Left lobe of liver (tissue), 2 donors: Measurements from ENCODE around the gene FABP3. TPM values are rescaled to one million over a fixed set of nuclear protein-coding genes. Genes with fewer than 3 reads are reported as not detected.
A peak's percentile ranks its signal among the peaks of the same experiment; 100 is the strongest.

Experiments used
- ATAC-seq: fragments of 200-7000 bp; cut with Tn5 transposase; one replicate; pipeline ENCODE4 v1.9.1; 2020; ENCODE audit warnings: mild to moderate bottlenecking, moderate library complexity
- DNase-seq: peaks from one replicate; pipeline ENCODE4 v3.0.0-alpha.2; 2020; ENCODE audit warnings: low spot score
- total RNA-seq: library from RNA; stranded (reverse); gene quantifications from one replicate; pipeline ENCODE4 v1.2.1, GENCODE V29; 2021
- donor health status: DM: no; HTN: no; CAD: no; lungs with moderate emphysema.
- donor health status: DM: no; HTN: yes; CAD: no.

FABP3 gene
- total RNA-seq, 1 donor from 2014 or later: 3.0 TPM

DNA sequence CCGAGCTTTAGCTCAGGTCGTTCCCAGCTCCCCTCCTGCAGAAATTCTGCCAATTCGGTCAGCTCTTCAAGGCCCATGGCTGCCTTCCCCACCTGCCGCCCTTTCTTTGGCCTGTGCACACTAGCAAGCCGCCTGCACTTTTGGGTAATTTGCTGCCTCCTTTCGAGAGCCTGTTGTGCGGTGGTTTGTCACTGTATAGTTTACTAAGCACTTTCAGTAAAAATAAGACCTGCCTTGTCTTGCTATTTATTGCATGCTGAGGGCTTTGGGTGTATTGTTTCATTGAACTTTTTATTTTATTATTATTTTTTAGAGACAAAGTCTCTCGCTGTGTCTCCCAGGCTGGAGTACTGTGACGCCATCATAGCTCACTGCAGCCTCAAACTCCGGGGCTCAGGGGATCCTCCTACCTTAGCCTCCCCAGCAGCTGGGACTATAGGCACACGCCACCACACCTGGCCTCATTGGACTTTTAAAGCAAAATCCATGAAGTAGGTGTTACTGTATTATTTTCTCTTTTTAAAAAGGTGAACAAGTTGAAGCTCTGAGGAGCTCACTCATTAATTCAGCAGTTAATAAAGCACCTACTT, 1.1 kb upstream of the FABP3 start:
- ATAC-seq (no peak), DNase-seq (no peak)

DNA sequence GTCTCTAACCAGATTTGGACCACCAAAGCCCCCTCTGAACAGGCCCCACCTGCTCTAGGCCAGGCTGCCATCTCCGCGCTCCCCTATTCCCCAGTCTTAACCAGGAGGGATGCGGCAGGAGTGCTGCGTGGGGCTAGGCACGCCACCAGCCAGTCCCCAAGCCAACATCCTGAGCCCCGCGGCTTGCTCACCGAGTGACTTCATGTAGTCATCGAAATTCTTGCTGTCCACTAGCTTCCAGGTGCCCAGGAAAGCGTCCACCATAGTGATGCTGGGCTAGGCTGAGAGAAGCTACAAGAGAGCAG, 173 bp downstream of the FABP3 start:
- ATAC-seq: no peak
- no peak for DNase-seq

DNA sequence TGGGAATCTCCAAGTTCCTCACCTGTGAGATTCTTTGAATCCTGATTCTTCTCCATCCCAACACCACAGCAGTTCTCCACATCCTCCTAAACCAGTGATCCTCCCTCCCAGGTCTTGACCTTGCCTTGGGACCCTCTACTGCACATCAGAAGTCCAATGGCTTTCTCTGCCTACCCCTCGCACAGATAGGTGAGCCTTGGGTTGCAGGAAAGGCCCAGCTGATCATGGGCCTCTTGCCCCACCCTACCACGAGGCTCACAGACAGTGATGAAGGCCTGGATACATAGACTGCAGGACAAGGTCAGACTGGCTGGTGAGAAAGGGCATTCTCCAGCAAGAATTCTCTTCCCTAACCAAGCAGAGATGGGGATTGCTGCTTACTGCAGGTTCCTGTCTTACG, 825 bp downstream of the FABP3 start:
- ATAC-seq (no peak), DNase-seq (no peak)

DNA sequence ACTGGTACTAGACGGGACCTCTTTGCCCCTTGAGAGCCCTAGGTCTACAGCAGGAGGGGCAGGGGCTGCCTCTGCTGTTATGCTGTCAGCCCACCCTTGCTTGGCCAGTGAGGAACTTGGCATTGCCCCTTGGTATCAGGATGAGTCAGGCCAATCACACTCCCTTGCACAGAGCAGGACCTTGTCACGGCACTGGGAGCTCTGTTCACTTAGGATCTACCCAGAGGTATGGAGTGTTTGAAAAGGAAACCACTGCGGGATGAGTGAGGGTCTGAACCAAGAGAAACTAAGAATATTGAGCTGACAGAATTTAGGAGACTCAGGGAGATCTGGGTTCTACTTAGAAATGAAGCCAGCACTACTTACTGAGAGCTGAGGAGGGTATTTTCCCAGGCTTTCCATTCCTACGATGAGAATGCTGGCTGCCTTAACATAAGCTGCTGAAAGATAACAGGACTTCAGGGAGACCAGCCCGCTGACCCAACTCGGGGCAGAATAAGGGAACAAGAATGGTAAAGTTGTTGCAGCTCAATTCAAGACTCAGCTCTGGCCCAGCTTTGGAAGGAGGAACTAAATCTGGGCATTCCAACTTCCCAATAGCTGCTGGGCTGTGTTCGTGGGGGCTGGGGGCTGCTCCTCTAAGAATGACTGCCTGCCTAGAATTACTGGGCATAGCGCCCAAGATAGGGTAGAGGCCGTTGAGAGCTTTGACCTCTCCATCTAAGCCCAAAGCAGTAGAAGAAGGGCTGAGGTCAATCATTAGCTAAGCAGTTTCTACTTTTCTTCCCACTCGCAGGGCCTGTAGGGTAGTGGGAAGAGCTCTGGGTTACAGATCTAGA, 1.5 kb downstream of the FABP3 start:
- ATAC-seq (peak; percentile 44), DNase-seq (no peak)

DNA sequence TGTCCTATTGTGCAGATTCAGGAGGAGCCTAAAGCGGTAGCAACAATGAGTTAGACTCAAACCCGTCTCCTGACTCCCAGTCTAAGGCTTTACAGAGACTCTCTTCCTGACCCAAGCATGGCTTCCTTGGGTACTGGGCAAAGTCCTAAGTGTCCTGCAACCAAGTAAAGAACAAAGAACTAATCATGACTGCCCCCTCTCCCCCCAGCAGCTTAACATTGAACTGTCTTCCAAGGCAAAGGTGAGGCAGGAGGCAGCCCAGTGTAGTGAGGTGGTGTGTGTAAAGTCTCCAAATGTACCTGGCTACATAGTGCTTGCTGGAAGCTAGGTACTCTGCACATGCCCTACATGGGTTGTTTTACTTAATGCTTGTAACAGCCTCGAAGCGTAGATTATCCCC, 2.3 kb downstream of the FABP3 start:
- DNase-seq (no peak), ATAC-seq (no peak)

DNA sequence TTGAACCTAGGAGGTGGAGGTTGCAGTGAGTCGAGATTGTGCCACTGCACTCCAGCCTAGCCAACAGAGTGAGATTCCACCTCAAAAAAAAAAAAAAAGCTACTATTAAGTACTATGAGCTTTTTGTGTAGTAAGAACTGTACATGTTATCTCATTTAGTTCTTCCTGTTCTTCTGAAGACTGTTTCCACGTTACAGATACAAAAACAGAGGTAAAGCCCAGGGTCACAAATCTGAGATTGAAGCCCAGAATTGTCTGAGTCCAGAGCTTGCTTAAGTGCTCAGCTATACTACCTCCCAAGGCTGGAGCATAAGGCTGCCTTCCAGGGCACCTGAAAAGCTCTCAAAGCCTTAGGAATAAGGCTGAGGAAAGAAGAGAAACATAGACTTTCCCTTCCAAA, 2.9 kb downstream of the FABP3 start:
- DNase-seq (no peak), ATAC-seq (no peak)

DNA sequence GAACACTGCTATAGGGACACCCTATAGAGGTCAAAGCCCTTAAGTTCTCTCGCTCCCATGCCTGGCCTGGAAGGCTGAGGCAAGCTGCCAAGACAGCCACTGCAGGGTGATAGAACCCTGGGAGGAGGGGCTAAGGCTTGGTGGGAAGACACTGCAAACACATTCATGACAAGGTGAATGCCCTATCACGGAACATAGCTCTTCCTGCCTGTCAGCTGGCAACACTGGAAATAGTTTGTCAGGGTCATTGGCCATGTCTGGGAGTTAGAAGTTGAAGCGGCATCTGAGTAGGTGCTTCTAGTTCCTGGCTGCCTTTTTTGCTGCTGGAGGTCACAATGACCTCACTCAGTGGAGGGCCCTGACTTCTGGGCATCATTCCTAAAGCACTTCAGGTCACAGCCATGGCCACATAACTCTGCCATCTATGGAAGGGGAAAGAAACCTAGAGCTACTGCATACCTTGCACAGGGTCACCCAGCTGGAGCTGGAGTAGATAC, 4.2 kb downstream of the FABP3 start:
- peak; percentile 25 for ATAC-seq
- DNase-seq: no peak

DNA sequence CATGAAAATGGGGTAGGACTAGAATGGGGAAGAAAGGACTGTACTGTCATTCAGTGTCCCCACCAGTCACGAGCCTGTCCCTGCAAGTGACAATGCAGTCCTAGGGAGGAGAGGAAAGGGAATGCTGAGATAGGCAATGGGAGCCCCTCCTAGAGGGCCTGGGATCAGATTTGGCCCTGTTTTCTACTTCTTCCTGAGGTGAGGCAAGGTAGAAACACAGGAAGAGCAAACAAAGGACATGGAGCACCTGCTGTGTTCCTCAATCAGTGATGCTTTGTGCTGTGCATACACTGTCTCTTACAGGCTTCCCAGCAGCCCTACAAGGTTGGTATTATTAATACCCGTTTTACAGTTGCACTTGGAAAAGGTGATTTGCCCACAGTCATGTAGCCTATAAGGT, 6.1 kb downstream of the FABP3 start:
- no peak for DNase-seq
- no peak for ATAC-seq

DNA sequence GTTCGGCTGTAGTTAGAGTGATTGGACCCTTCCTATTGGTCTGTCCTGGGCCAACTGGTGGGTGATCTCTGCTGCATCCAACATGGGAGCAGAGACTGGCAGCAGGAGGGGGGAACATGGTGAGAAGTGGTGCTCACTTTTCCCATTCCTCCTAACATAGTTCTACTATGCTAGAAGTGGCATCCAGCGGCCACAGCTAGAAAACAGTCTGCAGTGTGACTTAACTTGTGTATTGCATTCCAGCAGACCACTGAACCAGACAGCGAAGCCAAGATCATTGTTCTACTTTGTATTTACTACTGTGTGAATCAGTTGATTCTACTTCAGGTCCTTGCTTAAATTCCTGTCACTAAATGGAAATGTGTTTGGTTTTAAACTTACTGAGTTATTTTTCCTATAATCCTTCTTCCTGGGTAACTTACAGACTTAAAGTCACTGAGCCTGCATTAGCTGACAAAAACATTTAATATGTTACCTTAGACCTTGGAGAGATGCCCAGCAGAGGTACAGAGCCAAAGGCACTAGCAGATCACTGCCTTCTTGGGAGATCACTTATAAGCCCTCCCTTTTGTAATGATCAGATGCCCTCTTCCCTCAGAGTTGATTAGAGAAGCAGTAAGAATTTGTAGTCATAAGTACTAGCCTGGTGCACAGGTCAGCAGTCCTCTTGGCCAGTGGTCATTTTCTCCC, 8.2 kb downstream of the FABP3 start:
- ATAC-seq: peak; percentile 52
- no peak for DNase-seq

DNA sequence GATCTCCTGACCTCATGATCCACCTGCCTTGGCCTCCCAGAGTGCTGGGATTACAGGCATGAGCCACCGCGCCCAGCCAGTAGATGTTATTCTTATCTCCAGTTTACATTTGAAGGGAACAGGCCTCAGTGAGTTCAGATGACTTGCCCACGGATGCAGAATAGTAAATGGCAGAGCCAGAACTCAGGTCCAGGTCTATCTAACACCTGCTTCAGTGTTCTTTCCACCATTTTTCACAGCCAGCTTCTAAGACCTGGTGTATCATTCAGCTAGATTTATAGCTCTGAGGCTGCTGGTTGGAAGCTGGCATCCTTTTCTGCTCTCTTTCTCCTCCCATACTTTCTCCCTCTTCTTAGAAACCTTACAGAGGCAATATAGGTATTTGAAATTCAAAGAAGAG, 10.8 kb downstream of the FABP3 start:
- ATAC-seq: no peak
- DNase-seq: no peak

DNA sequence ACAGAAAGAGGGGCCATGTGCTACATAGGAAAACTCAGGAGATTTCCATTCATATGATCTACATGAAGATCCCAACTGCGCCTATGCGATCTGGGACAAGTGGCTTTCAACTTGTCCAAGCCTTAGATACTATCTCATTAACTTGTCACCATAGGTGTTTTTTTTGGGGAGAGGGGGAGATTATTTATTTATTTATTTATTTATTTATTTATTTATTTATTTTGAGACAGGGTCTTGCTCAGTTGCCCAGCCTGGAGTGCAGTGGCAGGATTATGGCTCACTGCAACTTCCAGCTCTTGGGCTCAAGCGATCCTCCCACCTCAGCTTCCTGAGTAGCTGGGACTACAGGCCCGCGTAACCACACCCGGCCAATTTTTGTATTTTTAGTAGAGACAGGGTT, 11.3 kb downstream of the FABP3 start:
- ATAC-seq (no peak), DNase-seq (no peak)

DNA sequence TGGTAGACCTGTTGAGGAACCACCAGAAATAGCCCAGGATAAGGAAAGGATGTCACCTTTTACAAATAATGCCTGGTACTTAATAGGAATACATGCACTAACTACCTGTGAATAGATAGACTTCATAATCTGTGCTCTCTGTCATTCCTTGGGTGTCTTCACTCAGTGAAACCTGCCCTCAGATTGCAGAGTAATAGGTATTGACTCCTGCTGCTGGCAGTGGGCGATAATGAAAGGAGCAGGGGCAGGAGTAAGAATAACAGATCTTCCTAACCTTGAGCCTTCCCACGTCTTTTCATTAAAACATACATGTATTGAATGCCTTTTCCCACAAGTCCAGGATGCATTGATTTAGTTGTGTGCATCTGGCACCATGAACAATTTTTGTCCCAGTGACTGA, 16.4 kb downstream of the FABP3 start:
- DNase-seq: no peak
- no peak for ATAC-seq

DNA sequence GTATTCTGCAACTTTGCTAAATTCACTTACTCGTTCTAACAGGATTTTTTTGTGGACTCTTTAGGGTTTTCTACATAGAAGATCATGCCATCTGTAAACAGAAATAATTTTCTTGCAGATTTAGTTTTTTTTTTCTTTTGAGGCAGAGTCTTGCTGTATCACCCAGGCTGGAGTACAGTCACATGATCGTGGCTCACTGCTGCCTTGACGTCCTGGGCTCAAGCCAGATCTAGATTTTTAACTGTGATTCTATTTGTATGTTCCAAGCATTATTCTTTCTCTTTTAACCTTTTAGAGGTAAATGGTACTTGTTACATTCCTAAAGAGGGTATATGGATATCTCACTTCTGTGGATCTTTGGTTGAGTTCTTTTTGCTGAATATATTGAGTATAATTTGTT, 18.6 kb downstream of the FABP3 start:
- ATAC-seq: no peak

DNA sequence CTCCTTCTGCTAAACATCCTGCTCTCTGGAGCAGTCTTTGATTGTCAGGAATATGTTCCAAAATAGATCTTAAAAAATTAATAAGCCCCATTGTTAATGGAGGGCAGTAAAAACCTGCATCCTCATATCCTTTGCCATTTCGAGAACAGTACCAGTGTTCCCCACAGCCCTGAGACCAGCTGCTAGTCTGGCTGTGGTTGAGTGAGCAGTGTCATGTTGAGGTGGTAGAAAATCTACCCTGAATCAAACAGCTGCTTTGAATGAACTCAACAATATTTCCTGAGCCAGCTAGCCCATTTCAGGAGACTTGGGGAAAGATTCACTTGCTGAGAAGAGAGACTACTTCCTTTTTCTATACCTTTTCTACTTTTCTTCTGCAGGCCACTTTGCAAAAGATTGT, 24.4 kb downstream of the FABP3 start:
- DNase-seq: no peak
- ATAC-seq: no peak

More for the DNA sequence above, 18.6 kb downstream of the FABP3 start:
- DNase-seq: no peak

DNA sequence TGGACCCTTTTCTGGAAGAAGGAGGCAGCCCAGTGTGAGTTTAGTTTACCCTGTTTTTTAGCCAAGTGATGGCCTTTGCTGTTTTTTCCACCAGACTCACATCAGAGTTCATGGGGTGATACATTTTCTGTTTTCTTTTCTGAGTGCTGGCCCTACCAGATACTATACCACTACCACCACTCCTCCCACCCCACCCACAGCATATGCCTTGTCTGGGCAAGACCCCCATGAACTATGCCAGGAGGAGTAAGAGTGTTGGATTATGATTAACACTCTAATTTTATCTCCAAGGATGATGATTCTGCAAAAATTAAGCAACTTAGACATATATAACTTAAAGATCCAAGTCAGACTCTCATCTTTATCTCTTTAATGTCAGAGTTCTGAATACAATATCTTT, 26.1 kb downstream of the FABP3 start:
- ATAC-seq (no peak), DNase-seq (no peak)

DNA sequence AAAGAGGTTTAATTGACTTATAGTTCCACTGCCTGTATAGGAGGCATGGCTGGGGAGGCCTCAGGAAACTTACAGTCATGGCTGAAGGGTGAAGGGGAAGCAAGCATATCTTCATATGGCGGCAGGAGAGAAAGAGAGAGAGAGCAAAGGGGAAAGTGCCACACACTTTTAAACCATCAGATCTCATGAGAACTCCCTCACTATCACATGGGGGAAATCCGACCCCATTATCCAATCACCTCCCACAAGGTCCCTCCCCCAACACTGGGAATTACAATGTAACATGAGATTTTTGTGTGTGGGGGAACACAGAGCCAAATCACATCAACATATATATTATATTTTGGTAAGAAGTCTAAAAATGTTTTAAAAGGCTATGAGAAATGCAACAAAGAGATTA, 27.2 kb downstream of the FABP3 start:
- no peak for DNase-seq
- ATAC-seq: no peak

DNA sequence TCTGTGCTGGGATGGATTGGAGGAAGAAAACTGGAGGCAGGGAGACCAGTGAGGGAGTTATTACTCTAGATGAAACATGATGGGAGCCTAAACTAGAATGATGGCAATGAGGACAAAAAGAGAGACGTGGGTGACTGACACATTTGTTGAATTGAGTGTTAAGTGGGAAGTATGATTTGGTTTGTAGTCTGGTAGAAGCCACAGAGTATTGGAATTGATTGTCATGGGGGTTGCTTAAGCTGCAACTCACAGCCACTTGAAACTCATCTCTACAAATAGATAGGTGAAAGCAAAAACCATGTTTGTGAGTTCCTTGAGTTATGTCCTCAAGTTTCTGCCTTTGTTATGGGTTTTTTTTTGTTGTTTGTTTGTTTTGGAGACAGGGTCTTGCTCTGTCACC, 28.4 kb downstream of the FABP3 start:
- DNase-seq (no peak), ATAC-seq (no peak)

DNA sequence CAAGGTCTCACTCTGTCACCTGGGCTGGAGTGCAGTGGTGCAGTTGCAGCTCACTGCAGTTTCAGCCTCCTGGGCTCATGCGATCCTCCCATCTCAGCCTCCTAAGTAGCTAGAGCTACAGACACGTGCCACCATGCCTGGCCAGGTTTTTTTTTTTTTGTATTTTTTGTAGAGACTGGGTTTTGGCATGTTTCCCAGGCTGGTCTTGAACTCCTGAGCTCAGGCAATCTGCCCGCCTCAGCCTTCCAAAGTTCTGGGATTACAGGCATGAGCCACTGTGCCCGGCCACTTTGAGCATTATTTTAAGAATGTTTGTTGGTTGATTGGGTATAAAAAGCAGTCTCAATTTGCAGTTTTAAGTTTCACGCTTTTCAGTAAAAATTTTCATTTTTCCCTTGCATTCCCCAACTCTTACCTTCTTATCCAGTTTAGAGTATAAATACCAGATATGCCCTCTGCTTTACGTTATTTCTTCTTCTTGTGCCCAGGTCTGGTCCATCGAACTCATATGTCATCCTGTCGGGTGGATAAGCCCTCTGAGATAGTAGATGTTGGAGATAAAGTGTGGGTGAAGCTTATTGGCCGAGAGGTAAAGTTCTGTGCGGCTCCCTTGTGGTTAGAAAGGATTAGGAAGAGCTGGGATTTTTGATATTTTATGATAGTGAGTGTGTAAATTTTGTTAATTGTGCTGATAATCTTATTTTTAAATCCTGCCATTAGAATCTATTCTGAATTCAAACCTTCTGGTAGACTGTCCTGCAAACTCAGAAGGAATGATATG, 36.0 kb downstream of the FABP3 start:
- DNase-seq: peak; percentile 76
- peak; percentile 80 for ATAC-seq

DNA sequence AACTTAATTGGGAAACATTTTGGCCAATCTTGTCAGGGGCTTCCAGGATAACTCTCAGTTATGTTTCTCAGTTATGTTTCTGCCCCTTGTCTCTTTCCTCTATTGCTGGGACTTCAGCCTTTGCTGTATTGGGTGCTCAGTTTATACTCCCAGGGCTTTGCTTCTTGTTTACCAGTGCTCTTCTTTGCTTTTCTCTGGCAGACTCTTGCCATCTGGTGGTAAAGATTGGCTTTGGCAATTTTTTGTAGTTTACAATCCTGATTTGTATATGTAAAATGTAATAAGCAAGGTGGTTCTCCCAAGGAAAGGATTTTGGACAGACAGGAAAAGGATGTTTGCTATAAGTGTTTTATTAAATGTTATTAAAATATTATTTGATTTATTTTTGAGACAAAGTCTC, 37.9 kb downstream of the FABP3 start:
- peak; percentile 87 for ATAC-seq
- no peak for DNase-seq

DNA sequence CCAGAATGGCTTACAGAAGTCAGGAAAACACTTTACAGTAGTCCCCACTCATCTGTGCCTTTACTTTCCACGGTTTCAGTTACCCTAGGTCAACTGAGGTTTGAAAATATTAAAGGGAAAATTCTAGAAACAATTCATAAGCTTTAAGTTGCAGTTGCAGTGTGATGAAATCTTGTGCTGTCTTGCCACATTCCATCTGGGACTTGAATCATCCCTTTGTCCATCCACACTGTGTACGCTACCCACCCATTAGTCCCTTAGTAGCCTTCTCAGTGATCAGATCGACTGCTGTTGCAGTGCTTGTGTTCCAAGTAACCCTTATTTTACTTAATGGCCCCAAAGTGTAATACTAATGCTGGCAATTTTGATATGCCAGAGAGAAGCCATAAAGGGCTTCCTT, 45.5 kb downstream of the FABP3 start:
- ATAC-seq (no peak), DNase-seq (no peak)

DNA sequence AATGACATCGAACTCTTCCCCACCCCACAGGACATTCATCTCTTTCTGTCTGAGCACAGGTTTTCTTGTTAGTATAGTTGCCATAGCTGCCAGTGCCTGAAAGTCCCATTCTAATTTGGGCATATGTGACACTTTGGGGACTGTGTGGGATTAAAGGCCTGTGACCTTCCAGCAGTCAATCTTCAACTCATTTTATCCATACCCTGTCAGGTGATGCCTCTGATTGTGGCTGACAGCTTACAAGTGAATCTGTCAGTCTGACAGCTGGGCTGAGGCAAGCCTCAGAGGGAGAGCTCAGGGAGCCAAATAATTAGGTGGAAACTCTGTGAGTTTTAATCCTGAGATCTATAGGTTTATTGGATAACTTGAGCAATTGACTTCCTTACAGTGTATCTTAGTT, 46.4 kb downstream of the FABP3 start:
- no peak for ATAC-seq
- no peak for DNase-seq
